Measurements from ENCODE around the gene CEP131. TPM values are rescaled to one million over a fixed set of nuclear protein-coding genes. Genes with fewer than 3 reads are reported as not detected.

The CEP131 gene
- polyA plus RNA-seq, 1 donor from 2014 or later, result 21.3 TPM

GRCh38 chr17:81143200-81143527, 79.6 kb downstream of the CEP131 start:
- Histone ChIP-seq H3K4me3 (ENCODE audit: low read length) (no peak overlapping the region), H3K9me2 (ENCODE audit: insufficient read depth, low read length) (no peaks in the 10 kb centered on the region), H2AFZ (ENCODE audit: low read depth, low read length) (no peak overlapping the region), H3K79me2 (replicated peaks; ENCODE audit: insufficient read depth, low read length) (no peaks in the 10 kb centered on the region), H3K9me3 (ENCODE audit: low read length) (no peaks in the 10 kb centered on the region), H3K27ac (ENCODE audit: low read length) (no peak overlapping the region), H3K4me2 (ENCODE audit: low read length) (no peak overlapping the region), H3K36me3 (ENCODE audit: insufficient read depth, low read length) (no peaks in the 10 kb centered on the region), H3K27me3 (ENCODE audit: insufficient read depth, low read depth, low read length) (no peaks in the 10 kb centered on the region), H4K20me1 (ENCODE audit: insufficient read depth) (no peaks in the 10 kb centered on the region), H3F3A (ENCODE audit: insufficient read depth, low read length, poor library complexity, severe bottlenecking) (no peaks in the 10 kb centered on the region), H3K9ac (ENCODE audit: low read length) (no peak overlapping the region)
- no peak for TF ChIP-seq MXI1 (conservative IDR thresholded peaks at IDR 0.05; ENCODE audit: poor library complexity, severe bottlenecking)
- no peak for TF ChIP-seq REST (IDR thresholded peaks at IDR 0.05; ENCODE audit: borderline replicate concordance)
- TF ChIP-seq TAF1 (IDR thresholded peaks at IDR 0.05; ENCODE audit: low read depth), result no peak
- no peak for TF ChIP-seq EZH2 (IDR thresholded peaks at IDR 0.05; ENCODE audit: borderline replicate concordance, insufficient read depth, low read length, poor library complexity, severe bottlenecking)
- no peak for TF ChIP-seq RAD21 (conservative IDR thresholded peaks at IDR 0.05)
- TF ChIP-seq CTCF (IDR thresholded peaks at IDR 0.05; ENCODE audit: poor library complexity, severe bottlenecking), result no peak
- TF ChIP-seq EP300 (conservative IDR thresholded peaks at IDR 0.05; ENCODE audit: poor library complexity, severe bottlenecking), result no peak
- TF ChIP-seq SMC3 (conservative IDR thresholded peaks at IDR 0.05; ENCODE audit: poor library complexity), result no peak
- TF ChIP-seq POLR2AphosphoS5 (IDR thresholded peaks at IDR 0.05), result no peak

- Histone ChIP-seq H3F3A (ENCODE audit: insufficient read depth, low read length, poor library complexity, severe bottlenecking) (no peaks in the 10 kb centered on the region), H3K36me3 (ENCODE audit: insufficient read depth, low read length) (no peaks in the 10 kb centered on the region), H3K9me2 (ENCODE audit: insufficient read depth, low read length) (no peaks in the 10 kb centered on the region), H3K79me2 (replicated peaks; ENCODE audit: insufficient read depth, low read length) (no peaks in the 10 kb centered on the region), H3K9me3 (ENCODE audit: low read length) (no peaks in the 10 kb centered on the region), H4K20me1 (ENCODE audit: insufficient read depth) (no peaks in the 10 kb centered on the region), H3K9ac (ENCODE audit: low read length) (no peak overlapping the region), H3K27ac (ENCODE audit: low read length) (no peak overlapping the region), H3K4me2 (ENCODE audit: low read length) (no peak overlapping the region), H2AFZ (ENCODE audit: low read depth, low read length) (no peak overlapping the region), H3K4me3 (ENCODE audit: low read length) (no peak overlapping the region), H3K27me3 (ENCODE audit: insufficient read depth, low read depth, low read length) (no peaks in the 10 kb centered on the region)
- peak; percentile 71 for TF ChIP-seq RAD21 (conservative IDR thresholded peaks at IDR 0.05)
- TF ChIP-seq CTCF (IDR thresholded peaks at IDR 0.05; ENCODE audit: poor library complexity, severe bottlenecking), result peak; percentile 68
- TF ChIP-seq MXI1 (conservative IDR thresholded peaks at IDR 0.05; ENCODE audit: poor library complexity, severe bottlenecking), result no peak
- TF ChIP-seq POLR2AphosphoS5 (IDR thresholded peaks at IDR 0.05), result no peak
- peak; percentile 78 for TF ChIP-seq SMC3 (conservative IDR thresholded peaks at IDR 0.05; ENCODE audit: poor library complexity)
- no peak for TF ChIP-seq REST (IDR thresholded peaks at IDR 0.05; ENCODE audit: borderline replicate concordance)
Observed at GRCh38 chr17:81142301-81143199, 80.2 kb downstream of the CEP131 start.
